Left lung (tissue), 10 donors: ENCODE data around the gene CDH2. TPM values are rescaled to one million over a fixed set of nuclear protein-coding genes. Genes with fewer than 3 reads are reported as not detected.

Experiments
- ATAC-seq: fragments of 200-7000 bp; cut with Tn5 transposase; one replicate; pipeline ENCODE4 v1.9.1; 2020; ENCODE audit warnings: moderate library complexity
- DNase-seq, 4 donors: peaks; one replicate each; pipeline ENCODE4 v3.0.0-alpha.2; 2013 to 2020
- H3K27ac ChIP-seq, 2 donors: fragments of 200-600 bp; sonication (generic) in 1 of 2; one replicate each; pipeline versions ENCODE4 v1.5.0 to v1.8.0; 2020 to 2021
- H3K27me3 ChIP-seq, 2 donors: fragments of 200-600 bp; sonication (generic) in 1 of 2; one replicate each; pipeline versions ENCODE4 v1.5.0 to v1.8.0; 2020 to 2021
- H3K36me3 ChIP-seq, 2 donors: fragments of 200-600 bp; sonication (generic) in 1 of 2; one replicate each; pipeline versions ENCODE4 v1.5.0 to v1.8.0; 2020 to 2021
- H3K4me1 ChIP-seq, 2 donors: fragments of 200-600 bp; one replicate each; pipeline ENCODE4 v1.8.0; 2021
- H3K4me3 ChIP-seq, 2 donors: fragments of 200-600 bp; sonication (generic) in 1 of 2; one replicate each; pipeline versions ENCODE4 v1.5.0 to v1.8.0; 2020 to 2021; ENCODE audit warnings: mild to moderate bottlenecking in 1 of 2
- H3K9me3 ChIP-seq, 2 donors: fragments of 200-600 bp; sonication (generic) in 1 of 2; one replicate each; pipeline versions ENCODE4 v1.5.0 to v1.8.0; 2020 to 2021
- intact Hi-C, 2 donors: fragments of 100-400 bp; cut with DNase I; formaldehyde crosslinking; loops; one replicate each; pipeline versions ENCODE4 v1.11.2 to v1.14.2; 2022
- polyA plus RNA-seq, 6 donors: library from polyadenylated mRNA; unstranded; fragments of 120-200 nt; gene quantifications; one replicate each; pipeline ENCODE4 v1.2.1, GENCODE V29; 2013; ENCODE audit not compliant: insufficient read length in 6 of 6
- total RNA-seq, 2 donors: library from RNA; stranded (reverse); fragmentation: NEBNext Ultra II Directional; extraction: Animal tissue kit (Norgen Biotek cat#: 25700); gene quantifications; one replicate each; pipeline ENCODE4 v1.2.1, GENCODE V29; 2021
- TF ChIP-seq, protein P1 (sequence below), 2 donors: fragments of 200-600 bp; sonication (generic) in 1 of 2; IDR thresholded peaks; one replicate each; pipeline versions ENCODE4 v1.5.0 to v1.8.0; 2021; ENCODE audit warnings: antibody characterized with exemption in 2 of 2
- donor health status: DM: no; HTN: yes; CAD: no.
- donor health status: DM: no; HTN: no; CAD: no.

CDH2 gene
- total and polyA plus RNA-seq, 8 donors, result 1.6 to 15.0 (median 7.0) TPM

DNA sequence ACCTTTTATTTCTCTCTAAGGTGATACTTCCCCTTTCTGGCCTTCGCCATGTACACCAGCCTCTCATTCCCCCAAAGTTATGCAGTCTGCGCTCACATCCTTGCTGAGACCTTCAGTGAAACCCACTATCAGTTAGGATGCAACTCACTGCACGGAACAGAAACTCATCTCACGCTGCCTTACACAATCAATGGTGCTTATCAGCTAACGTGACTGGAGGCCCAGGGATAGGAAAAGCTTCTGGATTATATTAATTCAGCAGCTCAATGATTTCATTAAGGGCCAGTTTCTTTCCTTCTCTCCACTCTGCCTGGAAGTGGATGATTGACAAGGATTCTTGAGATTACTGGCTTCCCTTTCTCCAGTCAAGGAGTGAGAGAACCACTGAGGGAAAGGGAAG is 44.8 kb downstream of the CDH2 start:
- intact Hi-C loops, result no loop called here
- H3K4me1 ChIP-seq, result no peaks in the 10 kb centered on the region
- DNase-seq (no peak), ATAC-seq (no peak)
- no peak overlapping the region for H3K4me3 ChIP-seq
- H3K36me3 ChIP-seq, result no peaks in the 10 kb centered on the region
- TF ChIP-seq, protein P1, sequence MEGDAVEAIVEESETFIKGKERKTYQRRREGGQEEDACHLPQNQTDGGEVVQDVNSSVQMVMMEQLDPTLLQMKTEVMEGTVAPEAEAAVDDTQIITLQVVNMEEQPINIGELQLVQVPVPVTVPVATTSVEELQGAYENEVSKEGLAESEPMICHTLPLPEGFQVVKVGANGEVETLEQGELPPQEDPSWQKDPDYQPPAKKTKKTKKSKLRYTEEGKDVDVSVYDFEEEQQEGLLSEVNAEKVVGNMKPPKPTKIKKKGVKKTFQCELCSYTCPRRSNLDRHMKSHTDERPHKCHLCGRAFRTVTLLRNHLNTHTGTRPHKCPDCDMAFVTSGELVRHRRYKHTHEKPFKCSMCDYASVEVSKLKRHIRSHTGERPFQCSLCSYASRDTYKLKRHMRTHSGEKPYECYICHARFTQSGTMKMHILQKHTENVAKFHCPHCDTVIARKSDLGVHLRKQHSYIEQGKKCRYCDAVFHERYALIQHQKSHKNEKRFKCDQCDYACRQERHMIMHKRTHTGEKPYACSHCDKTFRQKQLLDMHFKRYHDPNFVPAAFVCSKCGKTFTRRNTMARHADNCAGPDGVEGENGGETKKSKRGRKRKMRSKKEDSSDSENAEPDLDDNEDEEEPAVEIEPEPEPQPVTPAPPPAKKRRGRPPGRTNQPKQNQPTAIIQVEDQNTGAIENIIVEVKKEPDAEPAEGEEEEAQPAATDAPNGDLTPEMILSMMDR (IDR thresholded peaks at IDR 0.05), result no peak
- no peaks in the 10 kb centered on the region for H3K9me3 ChIP-seq
- H3K27ac ChIP-seq, result no peak overlapping the region
- no peaks in the 10 kb centered on the region for H3K27me3 ChIP-seq

DNA sequence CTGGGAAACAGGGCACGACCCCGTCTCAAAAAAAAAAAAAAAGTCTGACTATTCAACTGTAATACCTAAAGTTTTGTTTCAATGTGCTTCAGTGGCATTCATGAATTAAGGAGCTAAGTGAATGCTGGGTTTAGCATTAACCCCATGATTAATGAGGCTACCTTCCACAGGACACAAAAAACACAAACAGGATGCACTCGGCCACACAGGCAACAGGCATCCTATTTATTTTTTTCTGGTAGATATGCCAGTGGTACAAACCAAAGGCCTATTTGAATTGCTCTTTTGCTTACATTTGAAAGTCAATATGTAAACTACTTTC is 48.3 kb downstream of the CDH2 start:
- no peak overlapping the region for H3K4me3 ChIP-seq
- DNase-seq (no peak), ATAC-seq (no peak)
- no peaks in the 10 kb centered on the region for H3K4me1 ChIP-seq
- H3K27ac ChIP-seq, result no peak overlapping the region
- no peaks in the 10 kb centered on the region for H3K27me3 ChIP-seq
- intact Hi-C loops, result loop anchor here in 1 of 2 donors (10.0 kb wide), 1 partner anchor 64 kb away; no protein-coding TSS in a partner anchor
- no peaks in the 10 kb centered on the region for H3K36me3 ChIP-seq
- H3K9me3 ChIP-seq, result no peaks in the 10 kb centered on the region
- TF ChIP-seq, protein P1 (IDR thresholded peaks at IDR 0.05), result no peak

DNA sequence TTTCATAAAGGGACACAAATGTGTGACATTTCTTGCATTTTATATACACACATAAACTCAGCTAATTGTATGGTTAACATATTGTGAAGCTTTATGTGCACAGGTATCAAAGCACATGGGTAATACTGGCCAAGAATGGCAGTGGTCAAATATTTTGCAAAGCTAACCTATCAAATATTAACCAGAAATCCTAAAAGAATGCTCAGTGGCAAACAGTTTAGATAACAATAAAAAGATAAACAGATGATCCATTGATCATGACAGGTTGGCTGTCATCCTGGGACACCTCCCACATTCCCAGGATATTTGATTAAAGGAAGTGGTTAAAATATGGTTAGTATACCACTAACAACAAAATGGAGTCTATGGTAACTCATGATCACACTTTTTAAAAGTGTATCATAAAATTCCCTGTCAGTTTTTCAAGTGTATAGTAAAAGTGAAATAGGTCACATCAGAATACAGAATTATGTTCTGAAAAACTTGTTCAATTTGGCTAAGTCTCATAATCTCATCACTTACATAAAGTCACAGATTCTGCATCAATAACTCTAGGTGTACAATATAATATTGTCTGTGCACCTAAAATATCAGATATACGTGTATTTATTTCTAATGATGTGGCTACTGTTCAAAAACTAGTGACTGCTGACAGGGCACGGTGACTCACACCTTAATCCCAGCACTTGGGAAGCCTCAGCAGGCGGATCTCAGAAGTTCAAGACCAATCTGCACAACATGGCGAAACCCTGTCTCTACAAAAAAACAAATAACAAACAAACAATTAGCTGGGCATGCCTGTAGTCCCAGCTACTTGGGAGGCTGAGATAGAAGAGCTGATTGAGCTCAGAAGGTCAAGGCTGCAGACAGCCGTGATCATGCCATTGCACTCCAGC is 48.9 kb downstream of the CDH2 start:
- Histone ChIP-seq H3K36me3 (no peaks in the 10 kb centered on the region), H3K27me3 (no peaks in the 10 kb centered on the region), H3K4me3 (no peak overlapping the region), H3K9me3 (no peaks in the 10 kb centered on the region), H3K4me1 (no peaks in the 10 kb centered on the region), H3K27ac (no peak overlapping the region)
- TF ChIP-seq, protein P1 (IDR thresholded peaks at IDR 0.05), result no peak
- DNase-seq (no peak), ATAC-seq (no peak)
- intact Hi-C loops, result loop anchor here in 1 of 2 donors (10.0 kb wide), 1 partner anchor 63 kb away; no protein-coding TSS in a partner anchor

DNA sequence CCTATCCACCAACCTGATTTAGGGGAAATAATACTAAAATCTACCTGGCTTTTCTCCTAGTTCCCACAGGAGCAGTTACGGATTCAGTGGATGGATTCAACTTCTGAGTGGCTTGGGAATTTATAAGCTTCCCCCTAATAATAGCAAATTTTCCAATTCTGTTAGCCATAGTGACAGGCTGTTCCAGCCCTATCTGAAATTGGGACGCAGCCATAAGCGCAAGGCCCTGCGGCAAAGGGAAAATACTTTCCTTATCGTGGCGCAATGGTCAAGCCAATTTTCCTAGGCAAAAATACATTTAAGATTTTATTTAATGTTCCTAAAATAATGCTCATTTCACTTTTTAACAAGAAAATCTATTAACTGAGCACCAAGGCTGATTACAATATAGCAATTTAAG is 49.7 kb downstream of the CDH2 start:
- Histone ChIP-seq H3K27me3 (no peaks in the 10 kb centered on the region), H3K9me3 (no peaks in the 10 kb centered on the region), H3K27ac (no peak overlapping the region), H3K4me3 (no peak overlapping the region), H3K4me1 (no peaks in the 10 kb centered on the region), H3K36me3 (no peaks in the 10 kb centered on the region)
- intact Hi-C loops, result loop anchor here in 1 of 2 donors (10.0 kb wide), 1 partner anchor 62 kb away; no protein-coding TSS in a partner anchor
- ATAC-seq, result no peak
- DNase-seq, result no peak
- TF ChIP-seq, protein P1 (IDR thresholded peaks at IDR 0.05), result no peak

DNA sequence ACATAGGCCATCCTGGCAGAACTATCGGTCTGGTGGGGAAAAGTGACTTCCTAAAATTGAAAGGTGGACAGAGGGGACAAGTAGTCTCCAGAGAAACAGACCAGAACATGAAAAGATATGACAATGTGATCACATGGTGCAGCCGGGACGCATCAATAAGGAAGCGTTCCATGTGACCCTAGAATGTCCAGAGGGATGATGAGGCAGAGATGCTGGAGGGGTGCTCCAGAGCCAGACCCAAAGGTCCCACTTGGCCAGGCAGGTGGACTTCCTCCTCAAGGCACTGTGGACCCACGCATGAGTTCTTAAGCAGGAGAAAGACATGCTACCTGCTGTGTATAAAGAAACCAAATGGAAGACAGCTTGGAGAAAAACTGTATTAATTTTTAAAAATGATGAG is 50.2 kb downstream of the CDH2 start:
- intact Hi-C loops, result loop anchor here in 1 of 2 donors (10.0 kb wide), 1 partner anchor 62 kb away; no protein-coding TSS in a partner anchor
- Histone ChIP-seq H3K36me3 (no peaks in the 10 kb centered on the region), H3K4me1 (no peaks in the 10 kb centered on the region), H3K27ac (no peak overlapping the region), H3K27me3 (no peaks in the 10 kb centered on the region), H3K4me3 (no peak overlapping the region), H3K9me3 (no peaks in the 10 kb centered on the region)
- DNase-seq (no peak), ATAC-seq (no peak)
- TF ChIP-seq, protein P1 (IDR thresholded peaks at IDR 0.05), result no peak
